Measurements from ENCODE around the gene RSRP1. TPM values are rescaled to one million over a fixed set of nuclear protein-coding genes. Genes with fewer than 3 reads are reported as not detected.

The RSRP1 gene
- total RNA-seq, 1 experiment from 2014 or later, result 55.1 TPM

DNA sequence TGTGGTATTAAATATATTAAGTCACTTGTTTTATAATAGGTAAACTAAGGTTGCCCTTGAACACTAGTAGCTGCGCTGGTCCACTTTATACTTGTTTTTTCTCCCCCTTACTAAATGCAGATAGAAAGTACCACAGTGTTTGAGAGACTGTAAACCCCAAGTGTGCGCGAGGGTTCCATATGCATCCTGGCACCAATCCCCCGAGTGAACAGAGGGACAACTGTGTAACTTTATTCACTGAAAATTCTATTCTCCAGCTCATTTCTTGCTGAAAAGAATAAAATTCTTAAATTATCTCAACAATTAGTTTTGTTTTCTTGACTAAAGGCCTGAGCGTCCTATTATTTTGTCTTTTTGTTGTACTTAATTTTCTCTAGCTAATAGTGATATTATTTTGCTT lies 1.9 kb downstream of the RSRP1 start:
- no peaks in the 10 kb centered on the region for H4K20me1 ChIP-seq (ENCODE audit: control insufficient read depth, insufficient read depth, insufficient read length)
- H3K27ac Mint-ChIP-seq, result no peak overlapping the region

More for the DNA sequence above, 1.9 kb downstream of the RSRP1 start:
- H3K9me3 ChIP-seq (ENCODE audit: control insufficient read depth, low read depth, low read length), result no peaks in the 10 kb centered on the region
- H4K5ac ChIP-seq (ENCODE audit: insufficient read length, low read depth, low read length), result no peak overlapping the region
- no peak overlapping the region for H3K23ac ChIP-seq (ENCODE audit: insufficient read length, low read depth, low read length)
- no peak overlapping the region for H2BK12ac ChIP-seq (ENCODE audit: insufficient read length, low read depth, low read length)
- H3K9ac ChIP-seq (ENCODE audit: extremely low read depth, insufficient read length, low read length), result no peak overlapping the region
- H3K23me2 ChIP-seq (ENCODE audit: insufficient read length, low read depth, low read length, poor library complexity, severe bottlenecking), result peaks cover 11% of the 10 kb centered on the region
- no peak overlapping the region for H3K27ac ChIP-seq (ENCODE audit: insufficient read length, low read depth, low read length)
- Mint-ChIP-seq H3K36me3 (ENCODE audit: insufficient read depth in 1 of 3, low read depth in 3 of 3) (peaks cover 29 to 59% (median 44%) of the 10 kb centered on the region in 3 experiments), H3K9me3 (no peaks in the 10 kb centered on the region), H3K27me3 (ENCODE audit: low read depth) (no peaks in the 10 kb centered on the region; the same call in 1 of the 2 replicates), H3K4me1 (peaks cover 21 to 29% of the 10 kb centered on the region in 2 experiments), H3K4me3 (peak overlapping the region; percentile 95 to 98)
- WGBS (ENCODE audit: extremely low coverage, insufficient read length, low lambda C conversion rate), result no CpG with 5 or more reads among the region's 5 CpGs
- H3K79me1 ChIP-seq (ENCODE audit: insufficient read depth, low read depth, low read length, poor library complexity, severe bottlenecking), result no peaks in the 10 kb centered on the region
- TF ChIP-seq, protein P1, sequence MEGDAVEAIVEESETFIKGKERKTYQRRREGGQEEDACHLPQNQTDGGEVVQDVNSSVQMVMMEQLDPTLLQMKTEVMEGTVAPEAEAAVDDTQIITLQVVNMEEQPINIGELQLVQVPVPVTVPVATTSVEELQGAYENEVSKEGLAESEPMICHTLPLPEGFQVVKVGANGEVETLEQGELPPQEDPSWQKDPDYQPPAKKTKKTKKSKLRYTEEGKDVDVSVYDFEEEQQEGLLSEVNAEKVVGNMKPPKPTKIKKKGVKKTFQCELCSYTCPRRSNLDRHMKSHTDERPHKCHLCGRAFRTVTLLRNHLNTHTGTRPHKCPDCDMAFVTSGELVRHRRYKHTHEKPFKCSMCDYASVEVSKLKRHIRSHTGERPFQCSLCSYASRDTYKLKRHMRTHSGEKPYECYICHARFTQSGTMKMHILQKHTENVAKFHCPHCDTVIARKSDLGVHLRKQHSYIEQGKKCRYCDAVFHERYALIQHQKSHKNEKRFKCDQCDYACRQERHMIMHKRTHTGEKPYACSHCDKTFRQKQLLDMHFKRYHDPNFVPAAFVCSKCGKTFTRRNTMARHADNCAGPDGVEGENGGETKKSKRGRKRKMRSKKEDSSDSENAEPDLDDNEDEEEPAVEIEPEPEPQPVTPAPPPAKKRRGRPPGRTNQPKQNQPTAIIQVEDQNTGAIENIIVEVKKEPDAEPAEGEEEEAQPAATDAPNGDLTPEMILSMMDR (conservative IDR thresholded peaks at IDR 0.05), result no peak
- H2BK20ac ChIP-seq (ENCODE audit: low read depth, low read length, poor library complexity, severe bottlenecking), result no peak overlapping the region
- no peak overlapping the region for H4K91ac ChIP-seq (ENCODE audit: insufficient read length, low read depth, low read length)
- no peak overlapping the region for H2AK5ac ChIP-seq (ENCODE audit: insufficient read length, low read length)
- no peak overlapping the region for H3K4me2 ChIP-seq (ENCODE audit: insufficient read depth, insufficient read length, low read length)
- H3K27me3 ChIP-seq (ENCODE audit: insufficient read depth, low read length), result no peaks in the 10 kb centered on the region
- no peak overlapping the region for H2BK15ac ChIP-seq (ENCODE audit: low read depth, low read length)
- H4K8ac ChIP-seq (replicated peaks; ENCODE audit: insufficient read length, low read depth, low read length), result no peak overlapping the region
- no peak overlapping the region for H2BK5ac ChIP-seq (ENCODE audit: insufficient read length, low read length)
- no peak overlapping the region for H2BK120ac ChIP-seq (ENCODE audit: low read depth, low read length, poor library complexity, severe bottlenecking)
- DNase-seq, result no peak
- no peak overlapping the region for H3K18ac ChIP-seq (ENCODE audit: insufficient read length, low read depth, low read length)
- H3T11ph ChIP-seq (ENCODE audit: low read length), result no peak overlapping the region
- H3K4ac ChIP-seq (ENCODE audit: low read depth, low read length), result no peak overlapping the region
- H3K14ac ChIP-seq (ENCODE audit: insufficient read depth, low read length), result no peak overlapping the region
- no peak overlapping the region for H3K56ac ChIP-seq (ENCODE audit: insufficient read length, low read depth, low read length)
- H3K79me2 ChIP-seq (ENCODE audit: insufficient read depth, low read length), result peaks cover 5% of the 10 kb centered on the region; the same call in 1 of the 2 replicates
- no peaks in the 10 kb centered on the region for H3K4me1 ChIP-seq (ENCODE audit: insufficient read depth, low read length)
- no peak overlapping the region for H2AFZ ChIP-seq (ENCODE audit: low read length)
